Measurements from ENCODE around the gene TMBIM1. TPM values are rescaled to one million over a fixed set of nuclear protein-coding genes. Genes with fewer than 3 reads are reported as not detected.
A peak's percentile ranks its signal among the peaks of the same experiment; 100 is the strongest.

Gene TMBIM1
- total and polyA plus RNA-seq, 12 donors = 30.9 to 151 (median 110) TPM

DNA sequence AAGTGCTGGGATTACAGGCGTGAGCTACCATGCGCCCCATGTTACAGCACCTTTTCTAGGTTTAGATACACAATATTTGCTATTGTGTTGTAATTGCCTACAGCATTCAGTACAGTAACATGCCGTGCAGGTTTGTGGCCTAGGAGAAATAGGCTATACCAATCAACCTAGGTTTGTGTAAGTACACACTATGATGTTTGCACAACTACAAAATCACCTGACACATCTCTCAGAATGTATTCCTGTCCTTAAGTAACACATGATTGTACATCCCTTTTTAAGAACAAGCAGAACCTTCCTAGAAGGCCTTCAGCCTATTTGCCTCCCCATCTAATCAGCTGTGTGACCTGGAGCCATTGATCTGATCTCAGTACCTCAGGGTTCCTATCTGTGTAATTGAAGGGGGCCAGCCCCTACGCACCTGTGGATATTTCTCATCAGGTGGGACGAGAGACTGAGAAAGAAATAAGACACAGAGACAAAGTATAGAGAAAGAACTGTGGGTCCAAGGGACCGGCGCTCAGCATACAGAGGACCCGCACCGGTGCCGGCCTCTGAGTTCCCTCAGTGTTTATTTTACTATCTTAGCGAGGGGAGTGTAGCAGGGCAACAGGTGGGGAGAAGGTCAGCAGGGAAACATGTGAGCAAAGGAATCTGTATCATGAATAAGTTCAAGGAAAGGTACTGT, 18.7 kb upstream of the TMBIM1 start:
- DNase-seq = no peak
- WGBS, 2 donors = 65 to 82% methylated on average over 11 of the region's 11 CpGs
- no peak for TF ChIP-seq CTCF (IDR thresholded peaks at IDR 0.05)
- intact Hi-C loops (cut with DNase I) = no loop called here
- Histone ChIP-seq H3K4me3 (no peak overlapping the region), H3K27me3 (no peaks in the 10 kb centered on the region), H3K4me1 (peaks cover 0 to 13% (median 0%) of the 10 kb centered on the region in 9 donors), H3K36me3 (no peaks in the 10 kb centered on the region), H3K9me3 (no peaks in the 10 kb centered on the region), H3K27ac (no peak overlapping the region)
- no peak for ATAC-seq

DNA sequence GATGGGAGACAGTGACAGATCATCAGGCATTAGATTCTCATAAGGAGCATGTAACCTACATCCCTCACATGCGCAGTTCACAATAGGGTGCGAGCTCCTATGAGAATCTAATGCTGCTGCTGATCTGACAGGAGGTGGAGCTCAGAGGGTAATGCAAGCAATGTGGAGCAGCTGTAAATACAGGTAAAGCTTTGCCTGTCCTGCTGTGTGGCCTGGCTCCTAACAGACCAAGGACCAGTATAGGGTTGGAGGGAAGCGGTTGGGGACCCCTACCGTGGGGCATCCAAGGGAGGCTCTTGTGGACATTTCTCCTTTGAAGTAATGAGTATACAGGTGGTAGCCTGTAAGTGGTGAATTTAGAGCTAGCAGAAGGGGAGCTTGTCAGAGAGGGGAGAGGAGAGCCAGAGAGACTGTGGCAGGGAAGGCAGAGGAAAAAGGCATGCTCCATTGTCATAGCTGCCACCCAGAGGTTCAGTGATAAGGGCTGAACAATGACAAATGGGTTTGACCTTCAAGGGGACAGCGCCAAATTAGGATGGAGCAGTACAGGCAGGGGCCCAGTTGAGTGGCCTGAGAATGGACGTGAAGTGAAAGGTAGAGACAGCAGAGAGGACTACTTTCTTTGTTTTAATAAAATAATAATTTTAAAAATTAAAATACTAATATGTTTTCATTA, 15.2 kb upstream of the TMBIM1 start:
- Histone ChIP-seq H3K36me3 (no peaks in the 10 kb centered on the region), H3K4me1 (peaks cover 0 to 11% (median 0%) of the 10 kb centered on the region in 9 donors), H3K4me3 (no peak overlapping the region), H3K27ac (peak overlapping the region in 6 of 10 donors; percentile 41 to 60 (median 55)), H3K9me3 (no peaks in the 10 kb centered on the region), H3K27me3 (no peaks in the 10 kb centered on the region)
- peak; percentile 52 to 96 (median 80) for ATAC-seq
- 77 to 78% methylated on average over 6 of the region's 6 CpGs for WGBS, 2 donors
- no peak for DNase-seq
- no peak for TF ChIP-seq CTCF (IDR thresholded peaks at IDR 0.05)
- intact Hi-C loops (cut with DNase I) = loop anchor here in 3 of 10 donors (10.0 kb wide), 2 partner anchors 87 to 157 kb away; partner anchors contain the start of gene CTDSP1 (in 1 of the 3)

GRCh38 chr2:218306184-218306920, 14.0 kb upstream of the TMBIM1 start:
- no peak for TF ChIP-seq CTCF (IDR thresholded peaks at IDR 0.05)
- H3K27ac ChIP-seq = no peak overlapping the region
- H3K4me3 ChIP-seq = no peak overlapping the region
- H3K36me3 ChIP-seq = no peaks in the 10 kb centered on the region
- ATAC-seq (no peak), DNase-seq (no peak)
- WGBS, 2 donors = 90 to 95% methylated on average over 9 of the region's 9 CpGs
- peaks cover 0 to 13% (median 0%) of the 10 kb centered on the region in 9 donors for H3K4me1 ChIP-seq
- intact Hi-C loops (cut with DNase I) = loop anchor here in 3 of 10 donors (10.0 kb wide), 2 partner anchors 88 to 158 kb away; partner anchors contain the start of gene CTDSP1 (in 1 of the 3)
- no peaks in the 10 kb centered on the region for H3K27me3 ChIP-seq
- no peaks in the 10 kb centered on the region for H3K9me3 ChIP-seq

GRCh38 chr2:218305383-218305782, 13.1 kb upstream of the TMBIM1 start:
- intact Hi-C loops (cut with DNase I) = loop anchor here in 3 of 10 donors (10.0 kb wide), 2 partner anchors 89 to 159 kb away; partner anchors contain the start of gene CTDSP1 (in 1 of the 3)
- no peaks in the 10 kb centered on the region for H3K9me3 ChIP-seq
- H3K27me3 ChIP-seq = no peaks in the 10 kb centered on the region
- DNase-seq (no peak), ATAC-seq (no peak)
- 78 to 81% methylated on average over 5 of the region's 5 CpGs for WGBS, 2 donors
- H3K4me3 ChIP-seq = no peak overlapping the region
- TF ChIP-seq CTCF (IDR thresholded peaks at IDR 0.05) = no peak
- H3K27ac ChIP-seq = no peak overlapping the region
- H3K36me3 ChIP-seq = no peaks in the 10 kb centered on the region
- peaks cover 0 to 18% (median 0%) of the 10 kb centered on the region in 9 donors for H3K4me1 ChIP-seq
